Hair follicle dermal papilla cell (primary cell): ENCODE data around the gene PRAMEF15. TPM values are rescaled to one million over a fixed set of nuclear protein-coding genes. Genes with fewer than 3 reads are reported as not detected.

Experiments used
- small RNA-seq: library from RNA; depleted of rRNA; stranded (forward); fragments of <200 nt; gene quantifications from one replicate; pipeline ENCODE3, GENCODE V24; 2012
- total RNA-seq: library from RNA; depleted of rRNA; stranded (reverse); fragments of >200 nt; gene quantifications from 2 replicates; pipeline ENCODE4 v1.2.3, GENCODE V29; 2012

PRAMEF15 gene
- not detected in 2 replicates for total RNA-seq

GRCh38 chr1:13315281-13315680 lies at the start of gene PRAMEF15:
Gene PRAMEF15 (plus strand): TSS chr1:13315581. CDS start chr1:13318408, 2,827 bp downstream.

GRCh38 chr1:13285037-13285436 lies 30.3 kb upstream of the PRAMEF15 start, which contains the start of gene PRAMEF8:
Gene PRAMEF8 (minus strand): TSS chr1:13285137. CDS start chr1:13284091, 1,046 bp downstream.

GRCh38 chr1:13303239-13303638 lies 12.1 kb upstream of the PRAMEF15 start, which contains the start of gene PRAMEF33:
Gene PRAMEF33 (plus strand): TSS chr1:13303539. CDS start chr1:13305955, 2,416 bp downstream.

GRCh38 chr1:13347034-13347433 lies 31.7 kb downstream of the PRAMEF15 start, which contains the start of gene PRAMEF14:
Gene PRAMEF14 (minus strand): TSS chr1:13347134. CDS start chr1:13345314, 1,820 bp downstream.

Small RNAs within 50 kb of the gene (small RNA-seq; reads per million reads assigned to genes)
- not detected for gene RNU6-771P

Other genes with a start within 250 kb of the PRAMEF15 start
- gene PRAMEF25, start 244.8 kb upstream of the PRAMEF15 start, total RNA-seq = not detected in 2 replicates
- not detected in 2 replicates for gene HNRNPCL2, start 198.7 kb upstream of the PRAMEF15 start, total RNA-seq
- gene PRAMEF26, start 159.6 kb upstream of the PRAMEF15 start, total RNA-seq = not detected in 2 replicates
- not detected in 2 replicates for gene HNRNPCL4, start 149.9 kb upstream of the PRAMEF15 start, total RNA-seq
- not detected in 2 replicates for gene PRAMEF9, start 143.7 kb upstream of the PRAMEF15 start, total RNA-seq
- gene PRAMEF13, start 114.2 kb upstream of the PRAMEF15 start, total RNA-seq = not detected in 2 replicates
- gene PRAMEF18, start 89.4 kb upstream of the PRAMEF15 start, total RNA-seq = not detected in 2 replicates
- gene PRAMEF5, start 61.4 kb upstream of the PRAMEF15 start, total RNA-seq = not detected in 2 replicates
- gene PRAMEF8, start 30.4 kb upstream of the PRAMEF15 start, total RNA-seq = not detected in 2 replicates
- gene PRAMEF33, start 12.0 kb upstream of the PRAMEF15 start, total RNA-seq = not detected in 2 replicates
- not detected in 2 replicates for gene PRAMEF14, start 31.6 kb downstream of the PRAMEF15 start, total RNA-seq
- not detected in 2 replicates for gene PRAMEF19, start 56.4 kb downstream of the PRAMEF15 start, total RNA-seq
- not detected in 2 replicates for gene PRAMEF17, start 74.1 kb downstream of the PRAMEF15 start, total RNA-seq
- not detected in 2 replicates for gene PRAMEF20, start 94.9 kb downstream of the PRAMEF15 start, total RNA-seq
- gene LRRC38, start 198.4 kb downstream of the PRAMEF15 start, total RNA-seq = under 0.01 TPM in 1 of 2 replicates, not detected in the other